Stomach (tissue), 4 donors: Measurements from ENCODE around the gene TANC1.

ENCODE experiments used
- POLR2A ChIP-seq, 4 donors: fragments of 450-650 bp; IDR thresholded peaks; one replicate each; pipeline ENCODE4 v1.6.1; 2016; ENCODE audit warnings: antibody characterized with exemption in 4 of 4, control low read depth in 2 of 4, mild to moderate bottlenecking in 1 of 4, moderate library complexity in 1 of 4
- TF ChIP-seq, protein P1 (sequence below), 7 experiments: fragments of 450-650 bp in 4 of 7; fragments of 200-600 bp in 3 of 7; sonication (generic) in 3 of 7; IDR thresholded peaks; one replicate each; pipeline ENCODE4 v1.5.1; 2016 to 2019; ENCODE audit warnings: antibody characterized with exemption in 7 of 7, control low read depth in 2 of 7, mild to moderate bottlenecking in 1 of 7

DNA sequence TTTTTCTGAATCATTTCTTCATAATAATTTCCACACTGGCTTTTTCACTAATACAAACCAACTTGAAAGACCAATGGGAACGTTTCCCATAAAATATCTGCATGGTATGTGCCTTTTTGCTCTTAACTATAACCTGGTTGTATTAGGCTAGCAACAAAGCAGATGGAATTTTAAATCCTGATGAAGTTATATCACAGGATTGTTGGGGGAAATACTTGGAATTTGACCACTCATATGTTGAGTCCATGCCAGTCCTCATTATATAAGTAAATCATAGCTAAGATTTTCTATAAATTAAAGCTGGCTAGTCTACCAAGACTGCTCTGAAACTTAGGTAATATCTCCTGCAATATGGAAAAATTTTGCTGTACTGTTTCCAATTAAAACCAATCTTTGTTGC lies 99.5 kb downstream of the TANC1 start:
- TF ChIP-seq, protein P1, sequence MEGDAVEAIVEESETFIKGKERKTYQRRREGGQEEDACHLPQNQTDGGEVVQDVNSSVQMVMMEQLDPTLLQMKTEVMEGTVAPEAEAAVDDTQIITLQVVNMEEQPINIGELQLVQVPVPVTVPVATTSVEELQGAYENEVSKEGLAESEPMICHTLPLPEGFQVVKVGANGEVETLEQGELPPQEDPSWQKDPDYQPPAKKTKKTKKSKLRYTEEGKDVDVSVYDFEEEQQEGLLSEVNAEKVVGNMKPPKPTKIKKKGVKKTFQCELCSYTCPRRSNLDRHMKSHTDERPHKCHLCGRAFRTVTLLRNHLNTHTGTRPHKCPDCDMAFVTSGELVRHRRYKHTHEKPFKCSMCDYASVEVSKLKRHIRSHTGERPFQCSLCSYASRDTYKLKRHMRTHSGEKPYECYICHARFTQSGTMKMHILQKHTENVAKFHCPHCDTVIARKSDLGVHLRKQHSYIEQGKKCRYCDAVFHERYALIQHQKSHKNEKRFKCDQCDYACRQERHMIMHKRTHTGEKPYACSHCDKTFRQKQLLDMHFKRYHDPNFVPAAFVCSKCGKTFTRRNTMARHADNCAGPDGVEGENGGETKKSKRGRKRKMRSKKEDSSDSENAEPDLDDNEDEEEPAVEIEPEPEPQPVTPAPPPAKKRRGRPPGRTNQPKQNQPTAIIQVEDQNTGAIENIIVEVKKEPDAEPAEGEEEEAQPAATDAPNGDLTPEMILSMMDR (IDR thresholded peaks at IDR 0.05) = no peak
- TF ChIP-seq POLR2A (IDR thresholded peaks at IDR 0.05) = no peak
